H1 (cell line): ENCODE data around the gene DOCK9. TPM values are rescaled to one million over a fixed set of nuclear protein-coding genes. Genes with fewer than 3 reads are reported as not detected.

ENCODE experiments used
- CTCF ChIA-PET: fragments of 300-600 bp; sonication (Branson Sonifier 250); formaldehyde crosslinking; loops from one replicate; lab custom pipeline; 2021; ENCODE audit not compliant: partially characterized antibody; lab: Charles Lee
- POLR2A ChIA-PET: fragments of 300-600 bp; sonication (Branson Sonifier 250); formaldehyde crosslinking; loops from one replicate; lab custom pipeline; 2021; ENCODE audit warnings: inconsistent platforms; ENCODE audit not compliant: partially characterized antibody; lab: Charles Lee
- DNase-seq, 2 experiments: peaks; one replicate each; pipeline versions ENCODE4 v3.0.0 to v3.0.0-alpha.2; 2010 to 2022; ENCODE audit warnings: low spot score in 2 of 2, low read depth in 1 of 2, mixed read lengths in 1 of 2
- FAIRE-seq: peaks from 2 replicates; lab custom pipeline; 2011; peaks lifted over from hg19 to GRCh38; lab: Jason Lieb, UNC
- H2AFZ ChIP-seq: 2 replicates; pipeline ENCODE4 v1.8.1; 2012; ENCODE audit warnings: low read length, inconsistent platforms
- H2AK5ac ChIP-seq: 2 replicates; pipeline ENCODE4 v1.6.1; 2013; ENCODE audit warnings: low read depth, low read length
- H2BK120ac ChIP-seq: replicated peaks from 2 replicates; pipeline ENCODE3; 2013; ENCODE audit warnings: low read depth, low read length, inconsistent platforms
- H2BK12ac ChIP-seq: 2 replicates; pipeline ENCODE4 v1.6.1; 2013; ENCODE audit warnings: low read depth, low read length
- H2BK15ac ChIP-seq: 2 replicates; pipeline ENCODE4 v1.6.1; 2013; ENCODE audit warnings: low read length
- H2BK20ac ChIP-seq: 2 replicates; pipeline ENCODE4 v1.6.1; 2013; ENCODE audit warnings: low read length
- H2BK5ac ChIP-seq: 2 replicates; pipeline ENCODE4 v1.6.1; 2013; ENCODE audit warnings: low read depth, low read length
- H3K14ac ChIP-seq: 2 replicates; pipeline ENCODE4 v1.6.1; 2013; ENCODE audit warnings: inconsistent platforms; ENCODE audit not compliant: insufficient read length
- H3K18ac ChIP-seq: 2 replicates; pipeline ENCODE4 v1.6.1; 2013; ENCODE audit warnings: low read length; ENCODE audit errors: extremely low read depth
- H3K23ac ChIP-seq: 2 replicates; pipeline ENCODE4 v1.6.1; 2013; ENCODE audit warnings: inconsistent platforms; ENCODE audit not compliant: insufficient read length
- H3K23me2 ChIP-seq: 2 replicates; pipeline ENCODE4 v1.6.1; 2013; ENCODE audit warnings: low read depth, low read length
- H3K27ac ChIP-seq: 2 replicates; pipeline ENCODE4 v1.6.1; 2011; ENCODE audit warnings: low read depth, low read length, inconsistent platforms
- H3K27me3 ChIP-seq, 4 experiments: replicated peaks in 1 of 4; 1 replicate in 1 of 4; 2 replicates in 3 of 4; pipeline versions ENCODE4 v1.6.1 to v1.8.1; 2011 to 2013; ENCODE audit warnings: low read length in 3 of 4, mild to moderate bottlenecking in 3 of 4, inconsistent platforms in 2 of 4, mixed read lengths in 2 of 4, moderate library complexity in 1 of 4; ENCODE audit not compliant: control insufficient read depth in 3 of 4, insufficient read depth in 3 of 4; ENCODE audit errors: extremely low read depth in 1 of 4
- H3K36me3 ChIP-seq, 4 experiments: 2 replicates each; pipeline versions ENCODE4 v1.6.1 to v1.8.1; 2011 to 2013; ENCODE audit warnings: mild to moderate bottlenecking in 4 of 4, low read length in 3 of 4, moderate library complexity in 2 of 4, control low read depth in 1 of 4, inconsistent platforms in 1 of 4; ENCODE audit not compliant: insufficient read depth in 4 of 4, control insufficient read depth in 2 of 4
- H3K4ac ChIP-seq: replicated peaks from 2 replicates; pipeline ENCODE3; 2013; ENCODE audit warnings: low read length, low read depth, mixed read lengths, inconsistent platforms; ENCODE audit not compliant: insufficient read length
- H3K4me1 ChIP-seq, 4 experiments: replicated peaks in 1 of 4; 1 replicate in 1 of 4; 2 replicates in 3 of 4; pipeline versions ENCODE4 v1.6.1 to v1.8.1; 2011 to 2013; ENCODE audit warnings: low read length in 3 of 4, inconsistent platforms in 2 of 4, mixed read lengths in 1 of 4; ENCODE audit not compliant: insufficient read depth in 4 of 4, control insufficient read depth in 3 of 4
- H3K4me2 ChIP-seq, 2 experiments: 2 replicates each; pipeline versions ENCODE4 v1.6.1 to v1.8.1; 2011 to 2013; ENCODE audit warnings: low read depth in 2 of 2, low read length in 2 of 2, control low read depth in 1 of 2, inconsistent platforms in 1 of 2, mild to moderate bottlenecking in 1 of 2; ENCODE audit not compliant: insufficient read depth in 1 of 2
- H3K4me3 ChIP-seq, 4 experiments: fragments of 200-600, 300-600 bp in 1 of 4; sonication (generic), shearing (Covaris generic), sonication (Bioruptor Twin) in 1 of 4; 2 replicates each; pipeline versions ENCODE4 v1.5.1 to v1.8.1; 2011 to 2016; ENCODE audit warnings: low read length in 4 of 4, low read depth in 3 of 4, control low read depth in 2 of 4, inconsistent platforms in 2 of 4, mild to moderate bottlenecking in 2 of 4, mixed read lengths in 1 of 4, moderate library complexity in 1 of 4; ENCODE audit not compliant: insufficient read depth in 2 of 4; ENCODE audit errors: extremely low read depth in 1 of 4
- H3K56ac ChIP-seq: replicated peaks from 2 replicates; pipeline ENCODE3; 2013; ENCODE audit warnings: low read depth, mild to moderate bottlenecking, mixed read lengths, low read length, inconsistent platforms; ENCODE audit not compliant: insufficient read length
- H3K79me1 ChIP-seq: 2 replicates; pipeline ENCODE4 v1.6.1; 2013; ENCODE audit warnings: low read depth, low read length, control low read depth
- H3K79me2 ChIP-seq, 2 experiments: 2 replicates each; pipeline versions ENCODE4 v1.6.1 to v1.8.1; 2012 to 2013; ENCODE audit warnings: low read length in 2 of 2, mild to moderate bottlenecking in 2 of 2, inconsistent platforms in 1 of 2; ENCODE audit not compliant: insufficient read depth in 2 of 2, control insufficient read depth in 1 of 2
- H3K9ac ChIP-seq, 4 experiments: replicated peaks in 1 of 4; 1 replicate in 1 of 4; 2 replicates in 3 of 4; pipeline versions ENCODE4 v1.6.1 to v1.8.1; 2011 to 2013; ENCODE audit warnings: low read depth in 3 of 4, low read length in 3 of 4, control low read depth in 2 of 4, mild to moderate bottlenecking in 2 of 4, moderate library complexity in 2 of 4, inconsistent platforms in 1 of 4; ENCODE audit errors: extremely low read depth in 1 of 4
- H3K9me3 ChIP-seq, 2 experiments: 2 replicates each; pipeline versions ENCODE4 v1.6.1 to v1.8.1; 2012 to 2013; ENCODE audit warnings: mild to moderate bottlenecking in 2 of 2, moderate library complexity in 2 of 2, control low read depth in 1 of 2, inconsistent platforms in 1 of 2, low read depth in 1 of 2, low read length in 1 of 2, mixed read lengths in 1 of 2; ENCODE audit not compliant: insufficient read depth in 2 of 2
- H4K20me1 ChIP-seq, 2 experiments: replicated peaks in 1 of 2; 2 replicates each; pipeline versions ENCODE3 to v1.8.1; 2011 to 2013; ENCODE audit warnings: inconsistent platforms in 2 of 2, low read length in 2 of 2, mild to moderate bottlenecking in 1 of 2; ENCODE audit not compliant: insufficient read depth in 2 of 2, control insufficient read depth in 1 of 2
- H4K5ac ChIP-seq: 2 replicates; pipeline ENCODE4 v1.6.1; 2013; ENCODE audit warnings: low read length, low read depth, mixed read lengths, inconsistent platforms; ENCODE audit not compliant: insufficient read length
- H4K8ac ChIP-seq: 2 replicates; pipeline ENCODE4 v1.8.0; 2013; ENCODE audit warnings: mild to moderate bottlenecking, moderate library complexity, low read length, inconsistent platforms; ENCODE audit not compliant: insufficient read depth; ENCODE audit errors: extremely low read depth
- H4K91ac ChIP-seq: replicated peaks from 2 replicates; pipeline ENCODE3; 2013; ENCODE audit warnings: low read length, mixed read lengths, inconsistent platforms; ENCODE audit not compliant: insufficient read length
- BRCA1 ChIP-seq: IDR thresholded peaks from 2 replicates; pipeline ENCODE4 v1.6.1; 2012; ENCODE audit warnings: low read depth, low read length, improper control_type of control experiment
- CHD1 ChIP-seq: IDR thresholded peaks from 2 replicates; pipeline ENCODE4 v1.6.1; 2012; ENCODE audit warnings: low read depth, low read length, improper control_type of control experiment
- CREB1 ChIP-seq: IDR thresholded peaks from 2 replicates; pipeline ENCODE4 v1.6.1; 2012; ENCODE audit warnings: inconsistent platforms
- KDM5A ChIP-seq: fragments of 200-600 bp; IDR thresholded peaks from 2 replicates; pipeline ENCODE4 v1.7.1; 2012; ENCODE audit warnings: mild to moderate bottlenecking, low read length, inconsistent platforms, mixed read lengths
- MAFK ChIP-seq: IDR thresholded peaks from 2 replicates; pipeline ENCODE4 v1.6.1; 2012; ENCODE audit warnings: low read depth, mild to moderate bottlenecking, improper control_type of control experiment, low read length
- SAP30 ChIP-seq: fragments of 300-600 bp; sonication (generic); IDR thresholded peaks from 2 replicates; pipeline ENCODE4 v1.7.1; 2012; ENCODE audit warnings: low read length, moderate library complexity, mild to moderate bottlenecking, inconsistent platforms; ENCODE audit not compliant: insufficient read depth, insufficient replicate concordance
- TEAD4 ChIP-seq: IDR thresholded peaks from 2 replicates; pipeline ENCODE4 v1.6.1; 2012; ENCODE audit warnings: low read depth, low read length, inconsistent platforms, mixed read lengths
- WGBS, 2 experiments: shearing (Covaris generic) in 1 of 2; methylation state at CpG; one replicate each; pipeline versions ENCODE4 v1.1.6 to v1.1.7; 2013 to 2015; ENCODE audit warnings: low lambda C conversion rate in 2 of 2, mixed read lengths in 2 of 2, inconsistent platforms in 1 of 2, low coverage in 1 of 2, missing lambda C conversion rate in 1 of 2; ENCODE audit not compliant: insufficient replicate concordance in 2 of 2, insufficient coverage in 1 of 2, insufficient read length in 1 of 2; ENCODE audit errors: extremely low coverage in 1 of 2, missing lambda C conversion rate in 1 of 2; 5-methylcytosine and 5-hydroxymethylcytosine counted together
- polyA plus RNA-seq, 7 experiments: library from polyadenylated mRNA; depleted of rRNA in 3 of 7; stranded (reverse) in 5 of 7; unstranded in 2 of 7; fragments of >200 nt in 5 of 7; fragments of 200-250 nt in 2 of 7; gene quantifications; 1 replicate in 5 of 7; 2 replicates in 1 of 7; 4 replicates in 1 of 7; pipeline versions ENCODE4 v1.2.1 to v1.2.3, GENCODE V29; 2011 to 2013; ENCODE audit warnings: missing spikeins in 2 of 7, mixed read lengths in 2 of 7
- total RNA-seq: library from RNA; stranded (reverse); fragmentation: NEBNext Ultra II Directional; extraction: Animal tissue kit (Norgen Biotek cat#: 25700); gene quantifications from 2 replicates; pipeline ENCODE4 v1.2.1, GENCODE V29; 2021

The DOCK9 gene
- total and polyA plus RNA-seq, 2 of the 8 experiments (the other 6 are each of a cell fraction or from before 2014, with no cell fraction given), result 21.6 to 31.5 TPM

- Histone ChIP-seq H2BK12ac (no peak overlapping the region), H4K20me1 (no peaks in the 10 kb centered on the region), H2AFZ (no peak overlapping the region), H4K91ac (no peak overlapping the region), H4K8ac (no peak overlapping the region), H2BK5ac (no peak overlapping the region), H3K4me1 (peaks cover 0 to 4% (median 0%) of the 10 kb centered on the region in 4 experiments; a peak in 2 of 7 replicates), H3K4me3 (no peak overlapping the region), H2BK20ac (no peak overlapping the region), H3K4me2 (no peak overlapping the region), H3K36me3 (no peaks in the 10 kb centered on the region), H3K27ac (no peak overlapping the region), H4K5ac (no peak overlapping the region), H3K4ac (no peak overlapping the region), H3K9me3 (no peaks in the 10 kb centered on the region), H3K56ac (no peak overlapping the region), H2BK15ac (no peak overlapping the region), H3K9ac (no peak overlapping the region), H3K23me2 (no peaks in the 10 kb centered on the region), H3K18ac (no peak overlapping the region), H2BK120ac (no peak overlapping the region), H3K14ac (no peak overlapping the region), H3K79me1 (no peaks in the 10 kb centered on the region), H3K27me3 (no peaks in the 10 kb centered on the region), H2AK5ac (0 out of 2 replicates have a peak overlapping the region, but pooled peaks have one; percentile 11), H3K79me2 (no peaks in the 10 kb centered on the region), H3K23ac (no peak overlapping the region)
- no peak for DNase-seq
- FAIRE-seq, result no peak
- ChIA-PET CTCF (interaction anchor here (0.7 to 2.7 kb wide), 9 partner anchors 10 to 88 kb away, joined by 3 to 6 read pairs (median 3); no protein-coding TSS in a partner anchor), POLR2A (interaction anchor here (1.6 kb wide), 1 partner anchor 8 kb away, joined by 5 read pairs; no protein-coding TSS in a partner anchor)
- 89% methylated on average over 8 of the region's 9 CpGs; no CpG with 5 or more reads in 1 of the 2 experiments for WGBS, 2 experiments
- TF ChIP-seq MAFK, result no peak
- TF ChIP-seq CHD1, result no peak
- TF ChIP-seq CREB1, result no peak
- no peak for TF ChIP-seq SAP30
- no peak for TF ChIP-seq BRCA1
- TF ChIP-seq KDM5A, result no peak
- TF ChIP-seq TEAD4, result no peak
Measured at GRCh38 chr13:98945863-98946605, 31.8 kb downstream of the DOCK9 start.
